Measurements from ENCODE around the gene MICAL2. TPM values are rescaled to one million over a fixed set of nuclear protein-coding genes. Genes with fewer than 3 reads are reported as not detected.

The MICAL2 gene
- polyA plus RNA-seq, 3 donors, result 5.7 to 7.5 (median 6.0) TPM

- no peak for DNase-seq
Measured at GRCh38 chr11:12282676-12283075, 172.3 kb downstream of the MICAL2 start.

- no peak for DNase-seq
Measured at GRCh38 chr11:12284316-12285050, 174.1 kb downstream of the MICAL2 start.

GRCh38 chr11:12285106-12285505 lies 174.7 kb downstream of the MICAL2 start:
- DNase-seq, result no peak

DNA sequence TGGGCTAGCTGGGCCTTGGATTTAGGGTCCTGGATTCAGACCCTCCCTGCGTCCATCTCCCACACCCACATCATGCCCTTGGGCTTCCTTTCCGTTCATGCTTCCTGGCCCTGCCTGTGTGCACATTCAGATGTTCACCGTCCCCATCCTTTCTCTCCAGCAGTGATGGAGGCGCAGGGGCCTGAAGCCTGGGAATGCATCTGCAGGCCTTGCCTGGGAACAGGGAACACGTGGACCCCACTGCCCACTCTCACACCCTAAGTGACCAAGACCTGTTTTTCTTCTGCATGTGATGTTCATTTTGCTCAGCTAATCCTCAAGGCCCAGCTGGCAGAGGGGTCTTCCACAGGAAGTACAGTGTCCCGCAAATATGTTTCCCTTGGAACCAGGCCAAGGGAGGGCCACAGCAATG lies 175.4 kb downstream of the MICAL2 start:
- no peak for DNase-seq

GRCh38 chr11:12286606-12287005 lies 176.2 kb downstream of the MICAL2 start:
- no peak for DNase-seq

- no peak for DNase-seq
Measured at GRCh38 chr11:12287009-12287373, 176.6 kb downstream of the MICAL2 start.

- DNase-seq, result peak; percentile 48
Measured at GRCh38 chr11:12287374-12288211, 177.2 kb downstream of the MICAL2 start.

DNA sequence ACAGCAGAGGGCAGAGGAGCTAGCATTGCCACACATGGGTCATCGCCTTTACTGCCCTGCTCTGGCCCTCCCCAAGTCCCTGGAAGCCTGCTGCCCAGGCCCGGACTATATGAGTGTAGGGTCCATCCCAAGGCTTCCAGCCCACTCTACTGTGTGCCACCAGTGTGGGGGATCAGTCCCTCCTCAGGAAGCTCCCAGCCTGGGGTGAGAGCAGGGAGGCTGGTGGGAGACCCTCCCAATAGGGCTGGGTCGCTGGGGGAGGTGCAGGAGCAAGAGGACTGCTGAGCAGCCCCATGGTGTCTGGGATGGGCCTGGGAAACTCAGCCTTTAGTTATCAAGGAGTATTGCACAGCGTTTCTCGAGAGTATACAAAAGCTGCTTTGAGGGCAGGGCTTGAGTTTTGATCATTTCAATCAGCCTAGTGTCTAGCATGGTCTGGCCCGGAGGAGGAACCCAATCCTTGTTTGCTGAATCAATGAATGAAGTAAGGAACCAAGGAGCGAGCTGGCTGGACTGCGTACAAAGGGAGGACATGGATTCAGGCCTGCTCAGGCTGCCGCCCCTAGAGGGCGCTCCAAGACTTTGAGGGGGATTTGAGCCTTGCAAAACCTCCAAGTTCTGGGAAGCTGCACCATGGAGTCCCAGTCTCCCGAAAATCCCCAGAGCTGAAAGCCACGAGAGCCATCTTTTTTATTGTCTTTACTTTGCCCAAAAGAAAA lies 178.0 kb downstream of the MICAL2 start:
- DNase-seq, result peak; percentile 83

DNA sequence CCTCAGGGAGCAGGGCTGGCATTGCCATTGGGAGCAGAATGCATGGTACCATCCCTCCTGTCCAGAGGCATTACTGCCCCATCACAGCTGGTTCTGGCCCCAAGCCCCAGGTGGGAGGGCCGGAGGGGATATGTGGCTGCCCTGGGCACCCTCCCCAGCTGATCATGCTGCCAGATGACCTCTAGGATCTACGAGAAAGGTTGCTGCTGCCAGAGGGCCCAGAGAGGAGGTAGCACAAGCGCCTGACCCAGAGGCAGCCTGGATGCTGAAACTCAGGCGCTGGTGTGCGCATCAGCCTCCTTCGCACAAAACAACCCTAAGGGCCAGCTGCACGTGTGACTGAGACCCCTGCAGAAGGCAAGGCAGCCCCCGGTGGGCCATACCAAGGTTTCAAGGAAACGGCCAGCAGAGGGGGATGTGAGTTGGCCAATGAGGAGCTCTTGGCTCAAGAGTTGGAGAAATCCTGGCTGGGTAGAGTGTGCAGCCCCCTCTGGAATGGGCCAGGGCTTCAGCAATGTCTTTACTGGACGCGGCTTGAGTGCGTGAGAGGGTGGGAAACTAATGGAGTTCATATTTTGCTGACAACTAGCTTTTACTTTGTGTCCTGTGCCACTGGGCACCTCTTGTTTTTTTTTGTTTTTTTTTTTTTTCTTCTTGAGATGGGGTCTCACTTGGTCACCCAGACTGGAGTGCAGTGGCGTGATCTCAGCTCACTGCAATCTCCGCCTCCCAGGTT lies 178.7 kb downstream of the MICAL2 start:
- no peak for DNase-seq

DNA sequence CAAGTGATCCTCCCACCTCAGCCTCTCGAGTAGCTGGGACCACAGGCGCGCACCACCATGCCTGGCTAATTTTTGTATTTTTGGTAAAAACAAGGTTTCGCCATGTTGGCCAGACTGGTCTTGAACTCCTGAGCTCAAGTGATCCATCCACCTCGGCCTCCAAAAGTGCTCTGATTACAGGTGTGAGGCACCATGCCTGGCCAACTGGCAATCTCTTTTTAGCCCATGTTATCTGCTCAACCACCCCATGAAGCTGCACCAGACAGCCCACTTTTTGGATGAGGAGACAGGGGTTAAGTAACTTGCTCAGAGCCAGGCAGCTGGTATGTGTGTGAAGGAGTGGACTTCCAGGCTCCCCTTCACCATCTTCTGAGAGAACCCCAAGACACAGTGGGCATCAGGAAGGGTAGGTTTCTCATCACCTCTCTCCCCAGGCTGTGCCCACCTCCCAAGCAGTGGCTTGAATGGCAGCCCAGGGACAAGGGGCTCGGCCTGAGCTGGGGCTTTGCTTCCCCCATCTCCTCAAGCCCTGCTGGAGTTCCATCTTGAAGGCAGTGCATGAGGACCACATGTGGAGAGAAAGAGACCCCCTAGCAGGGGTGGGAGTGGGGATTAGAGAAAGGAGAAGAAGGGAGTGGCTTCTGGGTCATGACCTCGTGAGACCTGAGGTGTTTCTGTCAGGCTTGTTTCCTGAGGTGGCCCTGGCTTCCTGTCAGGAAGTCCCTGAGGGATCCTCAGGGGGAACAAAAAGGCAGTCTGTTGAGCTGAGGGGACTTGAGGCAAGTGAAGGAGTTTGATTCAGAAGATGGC lies 179.5 kb downstream of the MICAL2 start:
- no peak for DNase-seq

DNA sequence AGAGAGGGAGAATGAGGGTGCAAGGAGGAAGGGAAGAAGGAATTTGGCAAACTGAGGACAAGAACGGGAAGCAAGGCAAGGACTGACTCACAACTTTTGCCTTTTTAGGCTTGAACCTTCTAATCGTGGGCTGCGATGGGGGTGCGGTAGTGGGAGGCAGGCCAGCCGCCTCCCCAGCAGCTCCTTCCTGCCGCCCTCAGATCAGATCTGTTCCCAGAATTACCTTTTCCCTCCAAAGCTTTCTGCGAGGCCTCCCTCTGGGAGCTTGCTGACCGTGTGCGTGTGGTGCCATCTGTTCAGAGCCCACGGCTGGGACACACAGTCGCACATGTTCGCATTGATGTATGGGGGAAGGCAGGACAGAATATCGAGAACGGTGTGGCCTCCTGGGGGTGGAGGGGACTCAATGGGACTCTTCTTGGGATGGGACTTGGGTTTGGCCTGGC lies 180.1 kb downstream of the MICAL2 start:
- no peak for DNase-seq

DNA sequence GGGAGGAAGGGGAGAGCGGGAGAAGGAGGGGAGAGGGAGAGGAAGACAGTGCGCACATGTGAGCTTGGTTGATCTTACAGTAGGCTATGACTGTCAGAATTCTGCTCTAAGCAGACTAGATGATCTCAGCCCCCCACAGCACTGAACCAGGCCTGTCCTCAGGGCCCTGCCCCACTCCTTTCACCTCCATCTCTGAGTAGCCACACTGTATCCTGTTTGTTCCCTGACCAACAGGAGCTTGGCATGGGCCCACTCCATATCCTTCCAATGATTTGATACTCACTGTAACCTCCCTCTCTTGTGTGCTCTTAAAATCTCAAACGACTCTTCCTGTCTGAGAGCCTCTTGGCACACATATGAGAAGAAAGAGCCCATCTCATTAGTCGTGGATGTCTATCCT lies 180.9 kb downstream of the MICAL2 start:
- no peak for DNase-seq

- no peak for DNase-seq
Measured at GRCh38 chr11:12291766-12292165, 181.4 kb downstream of the MICAL2 start.

- DNase-seq, result no peak
Measured at GRCh38 chr11:12292766-12293165, 182.4 kb downstream of the MICAL2 start.

GRCh38 chr11:12293486-12293885 lies 183.1 kb downstream of the MICAL2 start:
- DNase-seq, result no peak

DNA sequence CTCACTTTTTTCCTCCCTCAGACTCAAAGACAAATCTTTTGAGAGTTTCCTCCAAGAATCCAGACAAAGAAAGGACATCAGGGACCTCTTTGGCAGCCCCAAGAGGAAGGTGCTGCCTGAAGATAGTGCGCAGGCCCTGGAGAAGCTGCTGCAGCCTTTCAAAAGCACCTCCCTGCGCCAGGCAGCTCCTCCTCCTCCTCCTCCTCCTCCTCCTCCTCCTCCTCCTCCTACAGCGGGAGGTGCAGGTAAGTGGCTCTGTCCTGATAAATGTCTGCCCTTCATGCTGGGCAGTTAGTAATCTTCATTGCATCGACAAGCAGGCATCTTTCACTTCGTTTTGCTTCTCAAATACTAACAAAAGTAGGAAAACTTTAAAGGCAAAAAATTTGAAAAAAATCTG lies 184.2 kb downstream of the MICAL2 start:
- DNase-seq, result no peak

DNA sequence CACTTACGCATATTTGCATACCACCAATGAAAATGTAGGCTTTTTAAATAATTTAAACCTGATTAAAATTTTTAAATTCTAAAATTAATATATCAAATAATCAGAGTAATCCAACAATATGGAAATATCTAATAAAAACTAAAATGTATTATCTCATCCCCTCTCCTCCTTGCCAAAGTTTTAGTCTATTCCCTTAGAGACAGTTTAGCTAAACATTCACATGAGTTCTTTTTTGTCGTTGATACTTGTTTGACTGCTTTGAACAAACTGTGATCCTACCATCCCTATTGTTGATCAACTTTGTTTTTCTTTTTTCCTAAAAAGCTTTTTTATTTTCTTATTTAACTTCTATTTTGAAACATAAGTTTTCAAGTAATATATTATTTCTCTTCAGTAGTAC lies 185.6 kb downstream of the MICAL2 start:
- DNase-seq, result no peak

GRCh38 chr11:12298610-12299009 lies 188.2 kb downstream of the MICAL2 start:
- DNase-seq, result no peak

- DNase-seq, result no peak
Measured at GRCh38 chr11:12301379-12301778, 191.0 kb downstream of the MICAL2 start.

DNA sequence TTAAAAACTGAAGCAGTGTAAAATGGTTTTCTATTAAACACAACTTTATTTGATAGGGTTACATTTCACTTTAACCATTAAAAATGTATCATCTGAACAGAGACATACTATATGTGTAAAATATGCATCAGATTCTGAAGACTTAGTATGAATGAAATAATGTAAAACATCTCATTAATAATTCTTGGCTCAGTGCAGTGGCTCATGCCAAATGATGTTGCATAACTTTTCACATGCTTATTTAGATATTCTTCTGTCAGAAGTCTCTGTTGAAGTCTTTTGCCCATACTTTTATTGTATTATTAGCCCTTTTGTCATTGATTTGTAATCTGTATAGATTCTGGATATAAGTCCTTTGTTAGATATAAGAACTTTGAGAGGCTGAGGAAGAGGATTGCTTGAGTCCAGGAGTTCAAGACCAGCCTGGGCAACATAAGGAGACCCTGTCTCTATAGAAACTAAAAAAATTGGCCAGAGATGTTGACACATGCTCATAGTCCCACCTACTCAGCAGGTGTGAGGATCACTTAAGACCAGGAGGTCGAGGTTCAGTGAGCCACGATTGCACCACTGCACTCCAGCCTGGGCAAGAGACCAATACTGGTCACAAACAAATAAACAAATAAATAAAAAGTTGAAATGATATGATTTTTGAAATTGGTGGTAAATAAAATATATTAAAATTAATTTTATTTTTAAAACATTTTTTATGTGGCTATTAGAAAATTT lies 193.2 kb downstream of the MICAL2 start:
- no peak for DNase-seq
